HG03060 (cell line): ENCODE data around the gene SLCO2A1.

Experiments used
- ATAC-seq: cut with Tn5 transposase; IDR thresholded peaks from one replicate; pipeline ENCODE4 v1.9.1; 2021; ENCODE audit warnings: low read depth, moderate number of reproducible peaks; ENCODE audit not compliant: unreplicated experiment

SLCO2A1 gene

DNA sequence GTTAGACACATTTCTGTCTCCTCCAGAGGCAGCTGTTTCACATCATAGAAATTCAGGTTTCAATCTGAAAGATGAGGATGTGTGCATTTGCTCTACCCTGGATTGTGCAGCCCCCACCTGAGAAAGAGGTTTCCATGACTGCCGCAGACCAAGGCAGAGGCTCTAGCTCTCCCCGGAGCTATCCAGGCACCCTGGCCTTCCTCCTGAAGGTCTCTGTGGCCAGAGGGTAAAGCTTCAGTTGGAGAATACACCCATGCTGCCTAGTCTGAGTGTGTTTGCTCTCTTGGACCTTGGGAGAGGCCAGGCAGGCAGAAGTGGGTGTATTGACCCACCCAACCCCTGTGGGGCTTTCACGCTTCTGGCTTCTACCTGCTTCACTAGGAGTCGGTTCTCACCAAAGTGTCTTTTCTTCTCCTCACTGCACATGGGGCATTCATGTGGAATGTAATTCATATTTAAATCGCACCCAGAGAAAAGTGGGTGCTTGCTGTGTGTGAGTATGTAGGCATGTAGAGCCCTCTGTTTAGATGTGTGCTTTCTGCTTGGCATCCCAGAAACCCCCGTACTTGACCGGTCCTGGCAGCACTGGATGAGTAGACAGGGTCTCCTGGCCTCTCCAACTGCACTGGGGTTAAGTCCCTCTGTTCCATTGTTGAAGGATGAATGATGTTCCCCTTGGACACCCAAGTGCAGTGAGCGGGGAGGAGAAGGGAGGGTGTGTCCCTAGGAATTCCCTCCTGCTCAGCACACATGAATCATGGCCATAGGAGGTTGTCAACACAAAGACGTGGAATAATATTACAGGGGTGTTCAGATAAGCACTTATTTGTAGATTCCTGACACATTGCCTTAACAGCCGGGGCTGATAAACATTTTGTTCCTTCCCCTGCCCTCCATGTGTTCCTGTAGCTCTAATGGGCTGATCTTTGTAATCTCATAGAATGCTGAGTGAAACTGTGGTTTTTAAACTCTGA, 113.8 kb downstream of the SLCO2A1 start:
- no peak for ATAC-seq

DNA sequence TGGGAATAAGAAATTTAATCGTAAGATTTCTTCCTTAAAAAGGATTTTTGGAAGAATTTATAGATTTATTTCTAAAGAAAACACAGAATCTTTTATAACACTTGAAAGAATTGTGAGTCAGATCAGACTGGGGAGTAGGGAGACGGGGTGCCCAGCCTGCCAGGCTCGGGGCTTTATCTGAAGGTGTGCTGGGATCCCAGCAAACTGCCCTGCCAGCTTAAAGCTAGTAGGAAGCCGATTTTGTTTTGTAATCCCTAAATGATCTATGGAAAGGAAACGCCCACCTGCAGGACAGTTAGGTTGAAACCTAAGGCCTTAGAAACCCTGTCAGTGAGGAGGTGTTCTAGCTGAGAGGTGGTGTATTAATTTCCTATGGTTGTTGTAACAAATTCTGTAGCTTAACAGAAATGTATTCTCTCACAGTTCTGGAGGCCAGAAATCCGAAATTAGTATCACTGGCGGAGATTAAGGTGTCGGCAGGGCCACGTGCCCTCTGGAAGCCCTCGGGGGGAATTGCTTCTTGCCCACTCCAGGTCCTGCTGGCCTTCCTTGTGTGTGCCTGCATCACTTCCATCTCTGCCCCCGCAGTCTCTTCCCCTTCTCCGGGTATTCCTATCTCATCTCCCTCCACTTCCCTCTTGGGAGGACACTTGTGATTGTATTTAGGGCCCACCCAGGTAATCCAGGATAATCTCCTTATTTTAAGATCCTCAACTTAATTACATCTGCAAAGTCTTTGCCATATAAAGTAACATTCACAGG, 114.7 kb downstream of the SLCO2A1 start:
- ATAC-seq = no peak

DNA sequence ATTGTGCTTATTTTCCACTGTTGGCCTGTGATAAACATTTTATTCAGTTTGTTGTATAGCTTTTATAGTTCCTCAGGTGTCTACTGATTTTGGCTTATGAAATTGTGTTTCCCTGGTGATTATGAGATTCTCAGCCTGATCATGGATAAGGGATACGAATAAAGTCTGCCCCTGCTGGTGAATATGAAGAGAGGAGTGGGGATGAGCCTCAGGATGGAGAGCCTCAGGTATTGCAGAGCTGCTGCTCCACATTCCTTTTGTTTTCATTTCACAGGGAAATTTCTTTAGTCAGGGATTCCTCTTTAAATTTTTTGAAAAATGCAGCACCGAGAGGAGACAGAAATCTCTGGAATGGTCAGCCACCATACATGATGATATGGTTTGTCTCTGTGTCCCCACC, 119.3 kb downstream of the SLCO2A1 start:
- no peak for ATAC-seq

DNA sequence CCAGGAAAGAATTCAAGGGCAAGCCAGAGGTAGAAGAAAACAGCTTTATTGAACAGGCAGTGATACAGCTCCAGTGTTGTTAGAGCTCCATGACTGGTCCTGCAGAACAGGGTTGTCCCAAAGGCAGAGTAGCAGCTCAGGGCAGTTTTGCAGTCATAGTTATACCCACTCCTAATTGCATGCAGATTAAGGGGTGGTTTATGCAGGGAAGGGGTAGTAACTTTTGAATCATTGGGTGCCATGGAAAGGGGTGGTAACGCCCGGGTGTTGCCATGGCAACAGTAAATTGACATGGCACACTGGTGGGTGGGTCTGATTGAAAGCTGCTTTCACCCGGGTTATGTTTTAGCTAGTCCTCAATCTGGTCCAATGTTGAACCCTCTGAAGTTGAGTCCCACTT, 124.3 kb downstream of the SLCO2A1 start:
- ATAC-seq = no peak

DNA sequence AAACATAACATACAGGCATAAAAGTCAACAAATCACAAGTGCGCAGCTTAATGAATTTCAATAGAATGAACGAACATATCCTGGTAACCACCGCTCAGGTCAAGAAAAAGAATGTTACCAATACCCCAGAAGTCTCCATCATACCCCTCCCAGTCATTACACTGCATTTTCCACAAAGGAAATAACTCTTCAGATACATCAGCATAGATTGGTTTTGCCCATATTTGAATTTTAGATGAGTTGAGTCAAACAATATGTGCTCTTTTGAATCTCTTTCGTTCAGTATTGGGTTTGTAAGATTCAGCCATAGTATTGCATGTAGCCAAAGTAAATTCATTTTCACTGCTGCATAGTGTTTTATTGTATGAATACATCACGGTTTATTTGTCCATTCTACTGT, 127.9 kb downstream of the SLCO2A1 start:
- ATAC-seq = no peak

DNA sequence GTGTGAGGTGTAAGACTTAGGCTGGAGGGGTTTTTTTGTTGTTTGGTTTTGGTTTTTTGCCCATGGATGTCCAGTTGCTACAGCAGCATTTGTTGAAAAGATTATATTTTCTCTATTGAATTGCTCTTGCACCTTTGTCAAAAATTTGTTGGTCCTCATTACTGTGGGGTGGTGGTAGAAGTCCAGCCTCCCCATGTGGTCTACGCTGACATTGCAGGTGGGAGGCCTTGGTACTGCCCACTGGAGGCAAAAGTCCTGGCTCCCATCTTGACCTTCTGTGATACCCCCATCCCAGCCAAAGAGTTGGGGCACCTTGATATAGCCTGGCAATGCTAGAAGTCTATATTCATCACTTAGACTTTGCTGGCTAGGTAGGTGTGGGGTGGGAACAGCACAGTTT, 128.6 kb downstream of the SLCO2A1 start:
- ATAC-seq = no peak

DNA sequence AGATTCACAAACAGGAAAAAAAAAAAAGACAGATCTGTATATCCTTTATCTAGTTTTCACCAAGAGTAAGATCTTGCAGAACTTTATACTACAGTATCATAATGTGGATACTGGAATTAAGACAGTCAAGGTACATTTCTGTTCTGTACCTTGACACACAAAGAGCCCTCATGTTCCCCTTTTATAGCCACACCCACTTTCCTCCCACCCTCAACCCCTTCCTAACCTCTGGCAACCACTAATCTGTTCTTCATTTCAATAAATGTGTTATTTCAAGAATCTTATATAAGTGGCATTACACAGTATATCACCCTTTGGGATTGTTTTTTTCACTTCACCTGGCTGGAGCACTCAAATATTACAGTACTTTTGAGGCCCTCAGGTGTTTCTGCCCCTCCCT, 130.4 kb downstream of the SLCO2A1 start:
- ATAC-seq = no peak

DNA sequence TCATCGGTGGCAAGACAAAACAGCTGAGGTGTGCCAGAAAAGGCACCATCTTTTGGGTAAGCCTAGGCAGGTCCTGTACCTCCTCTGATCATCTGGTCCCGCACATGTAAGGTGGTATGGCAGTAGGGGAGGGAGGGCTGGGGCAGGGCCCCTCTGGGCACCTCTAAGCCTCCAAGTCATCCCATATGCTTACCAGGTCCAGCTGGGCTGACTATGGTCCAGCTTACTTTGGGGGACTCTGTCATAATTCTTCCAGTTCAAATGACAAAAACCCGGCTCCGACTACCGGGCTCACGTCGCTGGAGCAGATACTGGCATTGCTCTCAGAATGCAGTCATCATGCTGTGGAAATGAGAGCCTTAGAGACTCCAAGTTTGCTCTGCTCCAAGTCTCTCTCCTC, 132.2 kb downstream of the SLCO2A1 start:
- ATAC-seq = no peak

DNA sequence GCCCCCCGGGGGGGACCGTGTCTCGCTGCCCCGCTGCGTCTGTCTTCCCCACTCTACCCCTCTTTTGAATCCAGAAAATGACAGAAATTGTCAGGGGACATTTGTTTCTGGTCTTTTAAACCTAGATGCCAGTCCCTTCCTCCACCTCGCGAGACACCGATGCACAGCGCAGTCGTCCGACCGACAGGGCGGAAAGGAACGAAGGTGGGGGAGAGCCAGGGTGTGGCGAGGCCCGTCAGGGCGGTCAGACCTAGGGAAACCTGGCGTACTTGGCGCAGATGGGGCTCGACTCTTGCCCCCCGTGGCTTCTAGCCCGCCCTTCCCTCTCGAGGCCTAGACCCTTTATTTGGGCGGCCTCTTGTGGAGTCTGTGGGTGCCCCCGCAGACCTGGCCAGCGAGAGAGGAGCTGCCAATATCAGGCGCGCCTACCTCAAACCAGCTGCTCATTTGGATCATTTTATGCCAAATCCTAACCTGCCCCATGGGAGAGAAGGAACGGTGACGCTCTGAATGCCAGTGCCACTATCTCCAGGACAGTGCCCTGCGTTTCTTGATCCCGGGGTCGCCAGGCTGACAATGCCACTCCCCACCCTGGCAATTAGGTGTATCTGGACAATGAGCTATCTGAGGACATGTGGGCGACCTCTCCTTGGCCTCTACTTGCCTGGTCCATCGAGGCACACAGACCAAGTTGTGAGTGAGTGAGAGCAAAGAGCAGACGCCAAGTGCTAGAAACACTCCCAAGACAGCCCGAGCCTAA, 133.5 kb downstream of the SLCO2A1 start:
- no peak for ATAC-seq

DNA sequence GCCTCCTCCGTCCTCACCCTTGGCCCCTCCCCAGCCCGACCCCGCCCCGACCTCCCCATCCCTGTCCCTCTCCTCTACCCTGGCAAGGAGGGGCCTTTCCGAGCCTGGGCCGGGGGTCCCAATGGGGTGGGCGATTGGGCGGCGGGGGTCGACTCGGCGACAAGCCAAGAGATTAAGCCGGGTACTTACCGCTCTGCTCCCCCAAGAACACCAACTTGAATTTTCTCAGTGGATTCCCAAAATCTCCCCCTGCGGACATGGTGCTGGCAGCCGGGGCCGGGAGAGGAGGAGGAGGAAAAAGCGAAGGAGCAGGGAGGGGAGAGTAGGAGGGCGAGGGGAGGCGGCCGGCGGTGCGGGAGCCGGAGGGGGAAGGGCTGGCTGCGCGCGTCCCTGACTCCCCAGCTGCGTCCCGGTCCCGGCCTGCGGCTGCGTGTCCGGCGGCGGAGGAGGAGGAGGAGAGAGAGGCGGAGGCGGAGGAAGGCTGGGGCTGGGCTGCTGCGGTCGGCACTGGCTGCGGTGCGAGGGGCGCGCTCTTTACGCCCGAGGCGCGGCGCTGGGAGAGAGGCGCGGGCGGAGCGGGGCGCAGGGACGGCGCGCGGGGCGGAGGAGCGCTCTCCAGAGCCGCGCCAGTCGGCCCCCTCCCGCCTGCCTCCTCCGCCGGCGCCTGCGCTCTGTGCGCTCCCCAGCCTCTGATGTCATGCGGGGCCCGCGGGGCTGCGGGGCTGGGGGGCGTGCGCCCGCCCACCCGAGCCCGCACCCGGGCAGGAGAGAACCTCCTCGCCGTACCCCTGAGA, 134.3 kb downstream of the SLCO2A1 start, which contains the start of gene RAB6B:
Gene RAB6B (minus strand): TSS at position 675 of the 794 bp plus-strand sequence. CDS start 416 bp downstream, at position 259.
- ATAC-seq = no peak

DNA sequence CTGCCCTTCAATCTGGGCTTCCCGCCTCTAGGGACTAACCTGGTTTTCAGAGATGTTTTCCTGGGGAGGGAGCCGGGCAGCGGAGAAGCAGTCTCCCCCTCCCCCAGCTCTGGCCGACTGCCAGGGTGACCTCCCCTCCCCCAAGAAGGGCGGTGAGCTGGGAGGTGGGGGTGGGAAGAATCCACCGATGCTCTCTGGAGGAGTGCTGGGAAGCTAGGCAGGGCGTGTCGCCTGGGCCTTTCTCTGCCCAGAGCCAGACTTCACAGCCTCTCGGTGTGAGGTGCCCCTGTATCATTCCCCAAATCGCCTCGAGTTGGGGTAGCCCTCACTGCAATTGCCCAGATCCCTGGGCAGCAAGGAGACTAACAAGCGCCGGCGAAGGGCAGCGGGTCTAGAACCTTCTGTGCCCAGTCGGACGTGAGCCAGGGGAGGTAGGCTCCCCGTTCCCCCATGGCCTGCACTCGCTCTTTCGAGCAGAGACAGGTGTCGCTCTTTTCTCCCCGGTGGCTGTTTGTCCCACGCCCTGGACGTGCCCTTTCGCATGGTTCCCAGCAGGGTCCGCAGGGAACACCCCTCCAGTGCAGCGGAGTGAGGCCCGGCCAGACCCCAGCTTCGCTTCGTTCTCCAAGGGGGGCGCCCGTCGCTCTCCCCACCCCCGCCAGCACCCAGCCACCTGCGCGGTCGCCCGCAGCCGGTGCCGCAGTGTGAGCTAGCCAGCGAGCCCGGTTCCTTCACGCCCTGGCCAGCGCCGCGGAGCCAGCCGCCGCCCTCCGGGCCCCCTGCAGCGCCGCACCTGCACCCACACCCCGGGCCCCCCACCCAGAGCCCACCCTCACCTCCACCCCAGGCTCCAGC, 135.1 kb downstream of the SLCO2A1 start:
- ATAC-seq = no peak

DNA sequence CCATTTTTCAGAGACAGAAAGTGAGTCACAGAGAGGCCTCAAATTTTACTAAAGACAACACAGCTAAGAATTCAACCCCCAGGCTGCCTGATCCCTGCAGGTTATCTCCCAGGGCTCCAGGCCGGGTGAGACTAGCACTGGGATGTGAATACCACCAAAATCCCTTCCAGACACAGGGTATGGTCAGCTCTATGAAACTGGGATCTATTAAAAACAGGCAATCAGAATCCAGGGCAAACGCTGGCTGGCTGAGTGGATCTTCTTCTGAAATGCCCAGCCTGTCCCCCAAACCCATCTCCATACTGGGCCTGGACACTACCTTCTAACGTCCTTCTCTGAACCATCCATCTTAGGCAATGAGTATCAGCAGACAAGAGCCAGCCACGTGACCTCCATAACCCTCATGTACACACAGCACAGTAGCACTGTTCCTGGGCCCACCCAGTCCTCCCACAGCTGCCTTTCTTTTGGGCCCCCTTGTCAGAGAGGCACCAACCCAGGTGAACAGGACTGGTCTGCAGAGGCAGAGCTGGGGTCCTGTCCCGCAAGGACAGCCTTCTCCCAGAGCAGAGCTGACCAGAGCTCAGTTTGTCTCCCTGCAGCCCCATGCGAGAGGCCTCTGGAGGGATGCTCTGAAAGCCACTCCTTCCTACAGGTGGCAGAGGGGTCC, 135.9 kb downstream of the SLCO2A1 start:
- no peak for ATAC-seq

DNA sequence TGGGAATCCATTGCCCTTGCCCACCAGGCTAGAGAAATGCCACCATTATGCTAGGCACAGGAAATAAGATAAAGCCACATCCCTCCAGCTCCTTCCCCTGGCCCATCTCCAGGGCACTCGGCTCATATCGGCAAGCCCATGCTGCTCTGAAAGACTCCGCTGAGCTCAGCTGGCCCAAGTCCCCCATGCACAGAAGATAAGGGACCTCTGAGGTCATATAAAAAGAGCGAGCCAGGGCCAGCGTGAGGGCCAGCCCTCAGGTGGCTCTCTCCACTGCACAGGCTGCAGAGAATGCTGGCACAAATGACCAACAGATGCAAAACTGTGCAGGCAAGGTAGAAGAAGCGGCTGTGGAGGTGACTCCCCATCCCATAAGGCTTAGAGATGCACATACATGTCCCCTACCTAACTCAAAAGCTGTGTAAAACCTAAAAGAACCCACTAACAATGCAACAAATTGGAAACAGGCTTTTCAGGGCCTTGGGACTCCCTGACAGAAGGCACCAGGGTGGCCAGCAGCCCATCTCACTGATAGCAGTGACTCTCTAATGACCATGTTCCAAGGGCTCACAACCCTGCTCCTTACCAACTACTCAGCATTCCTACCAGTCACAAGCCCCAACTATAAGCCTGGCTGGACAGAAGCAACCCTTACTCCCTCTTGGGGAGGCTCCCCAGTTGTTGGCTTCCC, 137.0 kb downstream of the SLCO2A1 start:
- ATAC-seq = no peak

DNA sequence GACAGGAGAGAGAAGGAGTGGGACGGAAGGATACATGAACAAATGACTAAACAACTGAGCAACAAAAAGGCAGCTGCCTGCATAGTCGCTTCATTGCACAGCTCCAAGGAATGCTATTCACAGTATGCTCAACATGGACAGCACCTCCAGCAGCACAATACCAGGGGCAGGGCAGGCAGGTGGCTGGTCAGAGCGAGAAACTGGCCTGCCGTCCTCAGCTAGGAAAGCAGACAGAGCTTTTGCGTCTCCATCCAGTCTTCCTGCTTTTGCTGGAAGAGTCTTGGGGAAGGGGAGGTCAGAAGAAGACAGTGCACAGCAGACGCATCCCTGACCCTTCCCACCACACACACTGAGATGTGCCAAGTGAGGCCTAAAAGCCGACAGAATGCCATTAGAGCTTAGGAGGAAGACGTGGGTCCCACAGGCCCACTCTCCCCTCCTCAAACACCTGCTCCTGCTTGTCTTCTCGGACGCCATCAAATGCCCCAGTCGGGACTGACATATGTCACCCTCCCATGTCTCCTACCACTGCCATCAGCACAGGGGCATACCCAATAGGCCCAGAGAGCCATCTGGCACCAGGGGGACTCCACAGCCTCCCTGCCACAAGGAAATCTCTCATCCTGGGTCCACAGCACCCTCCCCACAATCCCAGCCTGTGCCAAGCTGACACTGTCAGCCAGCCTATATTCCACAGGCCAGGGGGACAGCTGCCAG, 137.9 kb downstream of the SLCO2A1 start:
- ATAC-seq = no peak

DNA sequence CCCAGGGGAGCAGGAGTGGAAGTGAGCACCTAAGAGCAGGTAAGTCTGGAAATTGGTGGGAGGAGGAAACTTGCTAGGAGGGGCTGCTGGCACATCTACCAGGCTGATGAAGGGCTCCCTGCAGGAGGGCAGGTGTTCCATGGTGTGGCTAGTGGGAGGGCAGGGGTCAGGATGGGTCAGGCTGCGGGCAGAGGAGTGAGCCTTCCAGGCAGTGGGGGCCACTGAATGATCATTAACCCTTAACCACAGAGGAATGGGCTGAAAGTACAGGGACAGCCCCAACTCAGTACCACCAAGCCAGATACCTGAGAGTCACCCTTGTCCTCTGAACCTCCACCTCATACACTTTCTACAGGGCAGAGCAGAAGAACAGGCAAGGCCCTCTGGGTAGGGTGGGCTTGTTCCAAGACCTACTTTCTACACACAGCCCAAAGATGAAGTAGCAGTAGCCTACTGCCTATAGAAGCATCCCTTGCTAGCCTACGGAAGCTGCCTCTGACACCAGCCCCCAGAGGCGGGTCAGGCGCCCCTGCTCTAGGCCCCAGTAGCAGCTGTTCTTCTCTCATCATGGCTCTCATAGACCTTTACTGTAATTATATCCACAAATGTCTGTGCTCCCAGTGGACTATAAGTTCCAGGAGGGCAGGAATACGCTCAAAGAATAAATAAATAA, 138.6 kb downstream of the SLCO2A1 start:
- ATAC-seq = no peak

DNA sequence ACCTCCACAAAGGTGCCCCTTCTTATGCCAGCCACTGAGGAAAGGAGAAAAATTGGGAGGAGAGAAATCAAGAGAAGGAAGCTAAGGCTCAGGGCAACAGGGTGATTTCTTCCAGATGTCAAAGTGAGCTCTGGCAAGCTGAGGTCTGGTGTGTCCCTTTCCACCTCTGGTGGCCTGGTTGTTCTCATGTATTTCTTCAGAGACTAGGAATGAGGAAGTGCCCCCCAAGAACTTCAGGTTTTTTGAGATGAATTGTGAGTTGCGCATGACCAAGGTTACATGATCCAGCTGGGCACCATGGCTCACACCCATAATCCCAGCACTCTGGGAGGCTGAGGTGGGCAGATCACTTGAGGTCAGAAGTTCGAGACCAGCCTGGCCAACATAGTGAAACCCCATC, 139.7 kb downstream of the SLCO2A1 start:
- no peak for ATAC-seq
